LNCAP (cell line): ENCODE results near the gene DMD.

Experiments used
- CTCF ChIP-seq: fragments of 450-650 bp; IDR thresholded peaks from 2 replicates; pipeline ENCODE4 v1.5.1; 2017; ENCODE audit warnings: mild to moderate bottlenecking

The DMD gene

GRCh38 chrX:31093639-31093975 is 2117.7 kb downstream of the DMD start:
- TF ChIP-seq CTCF, result no peak

- TF ChIP-seq CTCF, result no peak
Observed at GRCh38 chrX:31092970-31093638, 2118.2 kb downstream of the DMD start.

GRCh38 chrX:31092476-31092875 is 2118.9 kb downstream of the DMD start:
- TF ChIP-seq CTCF, result no peak

GRCh38 chrX:31091819-31092218 is 2119.5 kb downstream of the DMD start:
- TF ChIP-seq CTCF, result no peak

- TF ChIP-seq CTCF, result no peak
Observed at GRCh38 chrX:31074522-31074921, 2136.8 kb downstream of the DMD start.

- TF ChIP-seq CTCF, result no peak
Observed at GRCh38 chrX:31071725-31072124, 2139.6 kb downstream of the DMD start, which contains the start of gene FTHL17. FTHL17 (minus strand) TSS chrX:31072041; CDS start chrX:31071953, 88 bp downstream.

GRCh38 chrX:31071262-31071661 is 2140.1 kb downstream of the DMD start:
- TF ChIP-seq CTCF, result no peak

GRCh38 chrX:31070057-31070468 is 2141.3 kb downstream of the DMD start:
- no peak for TF ChIP-seq CTCF
